ENCODE data around the gene ENTPD2.
A peak's percentile ranks its signal among the peaks of the same experiment; 100 is the strongest.

ENTPD2 gene

GRCh38 chr9:137031904-137032640 lies 21.8 kb downstream of the ENTPD2 start, which contains the start of gene FUT7:
FUT7 (minus strand) TSS chr9:137032088; CDS start chr9:137031991, 97 bp downstream.
- no peak within 1 kb of the TSS for H3K4me3 ChIP-seq (ENCODE audit: low read length)
- DNase-seq (ENCODE audit: low read depth): no peak
- no peak for TF ChIP-seq CTCF (conservative IDR thresholded peaks at IDR 0.05; ENCODE audit: low read length)

GRCh38 chr9:137030538-137031527 lies 23.0 kb downstream of the ENTPD2 start:
- no peak for DNase-seq (ENCODE audit: low read depth)
- TF ChIP-seq CTCF (conservative IDR thresholded peaks at IDR 0.05; ENCODE audit: low read length): no peak
- no peak overlapping the region for H3K4me3 ChIP-seq (ENCODE audit: low read length)

GRCh38 chr9:137030006-137030405 lies 23.9 kb downstream of the ENTPD2 start:
- TF ChIP-seq CTCF (conservative IDR thresholded peaks at IDR 0.05; ENCODE audit: low read length): no peak
- no peak overlapping the region for H3K4me3 ChIP-seq (ENCODE audit: low read length)
- no peak for DNase-seq (ENCODE audit: low read depth)

- peak overlapping the region; percentile 57 for H3K4me3 ChIP-seq (ENCODE audit: low read length)
- TF ChIP-seq CTCF (conservative IDR thresholded peaks at IDR 0.05; ENCODE audit: low read length): peak; percentile 81
- peak; percentile 32 for DNase-seq (ENCODE audit: low read depth)
Measured at GRCh38 chr9:137029058-137029936, 24.6 kb downstream of the ENTPD2 start.

DNA sequence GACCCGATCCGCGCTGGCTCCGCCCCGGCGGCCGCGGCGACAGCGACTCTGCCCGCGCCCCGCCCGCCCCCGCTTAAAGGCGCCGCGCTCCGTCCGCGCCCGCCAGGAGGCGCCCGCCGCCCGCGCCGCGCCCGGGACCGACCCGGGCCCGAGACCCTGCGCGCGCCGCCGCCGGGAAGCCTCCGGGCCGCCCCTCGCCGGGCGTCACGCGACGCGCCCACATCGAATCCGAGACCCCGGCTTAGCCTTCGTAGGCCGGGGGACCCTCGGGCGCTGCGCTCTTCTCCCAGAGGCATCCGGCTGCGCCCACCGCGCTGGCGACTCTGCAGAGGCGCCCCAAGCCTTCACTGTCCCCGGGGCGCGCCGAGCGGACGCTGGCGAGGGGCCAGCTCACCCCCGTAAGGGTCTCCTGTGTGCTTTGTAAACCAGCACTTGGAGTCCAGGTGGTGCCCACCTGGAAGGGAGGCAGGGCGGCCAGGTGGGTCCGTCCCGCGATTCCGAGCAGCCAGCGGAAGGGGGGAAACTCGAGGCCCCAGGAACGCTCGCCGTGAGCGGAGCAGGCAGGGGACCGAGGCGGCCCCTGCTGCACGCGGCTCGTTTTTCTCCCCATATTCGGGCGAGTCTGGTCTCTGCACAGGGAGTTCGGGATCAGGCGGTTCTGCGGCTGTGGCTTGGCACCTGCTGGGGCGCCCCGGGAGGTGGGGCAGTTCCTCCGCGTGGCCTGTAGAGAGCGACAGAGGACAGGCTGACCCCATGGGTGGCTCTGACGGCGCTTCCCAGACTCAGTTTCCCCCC lies 25.4 kb downstream of the ENTPD2 start:
- H3K4me3 ChIP-seq (ENCODE audit: low read length): peak overlapping the region; percentile 57
- DNase-seq (ENCODE audit: low read depth): peak; percentile 29
- peak; percentile 43 for TF ChIP-seq CTCF (conservative IDR thresholded peaks at IDR 0.05; ENCODE audit: low read length)

Measured in AG10803 (cell line).